Activated T-cell treated with anti-CD3 and anti-CD28 coated beads for 48 hours (primary cell): ENCODE data around the gene DDX10.

Source experiments
- DNase-seq: peaks from one replicate; pipeline ENCODE4 v3.0.0-alpha.2; 2020; ENCODE audit warnings: low read depth

The DDX10 gene

GRCh38 chr11:108983636-108984420 lies 319.0 kb downstream of the DDX10 start:
- DNase-seq, result no peak

- no peak for DNase-seq
These were observed 319.7 kb downstream of the DDX10 start for GRCh38 chr11:108984523-108984922.

GRCh38 chr11:108985236-108985944 lies 320.5 kb downstream of the DDX10 start:
- DNase-seq, result no peak

- DNase-seq, result no peak
These were observed 321.0 kb downstream of the DDX10 start for GRCh38 chr11:108985945-108986279.
